Neural cell (in vitro differentiated cells): ENCODE measurements around the gene NCBP3. TPM values are rescaled to one million over a fixed set of nuclear protein-coding genes. Genes with fewer than 3 reads are reported as not detected.

ENCODE experiments used
- H2AFZ ChIP-seq: fragments of 200-600, 300-800 bp; sonication (generic), shearing (Covaris generic); 2 replicates; pipeline ENCODE4 v1.6.0; 2014; ENCODE audit warnings: low read depth, mild to moderate bottlenecking, antibody characterized with exemption, low read length, moderate library complexity
- H3F3A ChIP-seq: fragments of 200-600 bp; shearing (Covaris generic); 2 replicates; pipeline ENCODE4 v1.6.1; 2016; ENCODE audit warnings: mild to moderate bottlenecking, moderate library complexity, mixed read lengths, antibody characterized with exemption, low read length; ENCODE audit not compliant: insufficient read depth, poor library complexity, severe bottlenecking
- H3K27ac ChIP-seq: fragments of 200-600, 300-800 bp; sonication (generic), shearing (Covaris generic); 2 replicates; pipeline ENCODE4 v1.5.1; 2014; ENCODE audit warnings: mild to moderate bottlenecking, low read length, moderate library complexity
- H3K27me3 ChIP-seq: fragments of 300-800, 200-600 bp; sonication (generic), shearing (Covaris generic); 2 replicates; pipeline ENCODE4 v1.6.0; 2014; ENCODE audit warnings: mild to moderate bottlenecking, low read depth, low read length, moderate library complexity; ENCODE audit not compliant: insufficient read depth
- H3K36me3 ChIP-seq: fragments of 300-800, 200-600 bp; sonication (generic), shearing (Covaris generic); 2 replicates; pipeline ENCODE4 v1.5.1; 2014; ENCODE audit warnings: mild to moderate bottlenecking, antibody characterized with exemption, low read length, moderate library complexity; ENCODE audit not compliant: insufficient read depth
- H3K4me2 ChIP-seq: fragments of 300-800, 200-600 bp; sonication (generic), shearing (Covaris generic); 2 replicates; pipeline ENCODE4 v1.6.0; 2014; ENCODE audit warnings: mild to moderate bottlenecking, low read length
- H3K4me3 ChIP-seq: fragments of 300-800, 200-600 bp; sonication (generic), shearing (Covaris generic); 2 replicates; pipeline ENCODE4 v1.5.1; 2014; ENCODE audit warnings: mild to moderate bottlenecking, low read length, moderate library complexity
- H3K79me2 ChIP-seq: fragments of 200-600 bp; shearing (Covaris generic); replicated peaks from 2 replicates; pipeline ENCODE4 v1.6.0; 2014; ENCODE audit warnings: mild to moderate bottlenecking, low read length, moderate library complexity; ENCODE audit not compliant: insufficient read depth
- H3K9ac ChIP-seq: fragments of 300-800, 200-600 bp; sonication (generic), shearing (Covaris generic); 2 replicates; pipeline ENCODE4 v1.6.1; 2016; ENCODE audit warnings: mild to moderate bottlenecking, low read length, mixed read lengths
- H3K9me2 ChIP-seq: fragments of 200-600 bp; shearing (Covaris generic); 2 replicates; pipeline ENCODE4 v1.6.1; 2016; ENCODE audit warnings: mild to moderate bottlenecking, low read length, mixed read lengths; ENCODE audit not compliant: insufficient read depth
- H3K9me3 ChIP-seq: fragments of 200-600, 300-800 bp; sonication (generic), shearing (Covaris generic); 2 replicates; pipeline ENCODE4 v1.6.1; 2016; ENCODE audit warnings: mild to moderate bottlenecking, mixed run types, low read length, moderate library complexity, mixed read lengths
- H4K20me1 ChIP-seq: fragments of 200-600 bp; shearing (Covaris generic); 2 replicates; pipeline ENCODE4 v1.6.1; 2016; ENCODE audit warnings: mild to moderate bottlenecking, mixed run types; ENCODE audit not compliant: insufficient read depth
- CTCF ChIP-seq: fragments of 450-650 bp; IDR thresholded peaks from 2 replicates; pipeline ENCODE4 v1.5.1; 2014; ENCODE audit warnings: antibody characterized with exemption, mild to moderate bottlenecking, moderate library complexity; ENCODE audit not compliant: poor library complexity, severe bottlenecking
- EP300 ChIP-seq: fragments of 450-650 bp; conservative IDR thresholded peaks from 2 replicates; pipeline ENCODE4 v1.6.1; 2014; ENCODE audit warnings: antibody characterized with exemption, mild to moderate bottlenecking, moderate library complexity; ENCODE audit not compliant: poor library complexity, severe bottlenecking
- EZH2 ChIP-seq: fragments of 200-600, 300-800 bp; shearing (Covaris generic), sonication (generic); IDR thresholded peaks from 2 replicates; pipeline ENCODE4 v1.6.1; 2014; ENCODE audit warnings: antibody characterized with exemption, low read length, borderline replicate concordance, mild to moderate bottlenecking; ENCODE audit not compliant: insufficient read depth, poor library complexity, severe bottlenecking
- MXI1 ChIP-seq: fragments of 450-650 bp; conservative IDR thresholded peaks from 2 replicates; pipeline ENCODE4 v1.6.1; 2014; ENCODE audit warnings: antibody characterized with exemption, mild to moderate bottlenecking; ENCODE audit not compliant: poor library complexity, severe bottlenecking
- POLR2AphosphoS5 ChIP-seq: IDR thresholded peaks from 2 replicates; pipeline ENCODE4 v1.6.1; 2012
- RAD21 ChIP-seq: fragments of 450-650 bp; conservative IDR thresholded peaks from 2 replicates; pipeline ENCODE4 v1.6.1; 2014; ENCODE audit warnings: antibody characterized with exemption, mild to moderate bottlenecking, moderate library complexity
- REST ChIP-seq: IDR thresholded peaks from 2 replicates; pipeline ENCODE4 v1.6.1; 2012; ENCODE audit warnings: borderline replicate concordance
- SMC3 ChIP-seq: fragments of 450-650 bp; conservative IDR thresholded peaks from 2 replicates; pipeline ENCODE4 v1.6.1; 2014; ENCODE audit warnings: antibody characterized with exemption, mild to moderate bottlenecking, moderate library complexity; ENCODE audit not compliant: poor library complexity
- TAF1 ChIP-seq: IDR thresholded peaks from 2 replicates; pipeline ENCODE4 v1.6.1; 2012; ENCODE audit warnings: low read depth
- polyA plus RNA-seq: library from polyadenylated mRNA; depleted of rRNA; stranded (reverse); fragments of >200 nt; gene quantifications from 2 replicates; pipeline ENCODE4 v1.2.3, GENCODE V29; 2014

The NCBP3 gene
- polyA plus RNA-seq, 1 donor from 2014 or later, result 132 TPM

DNA sequence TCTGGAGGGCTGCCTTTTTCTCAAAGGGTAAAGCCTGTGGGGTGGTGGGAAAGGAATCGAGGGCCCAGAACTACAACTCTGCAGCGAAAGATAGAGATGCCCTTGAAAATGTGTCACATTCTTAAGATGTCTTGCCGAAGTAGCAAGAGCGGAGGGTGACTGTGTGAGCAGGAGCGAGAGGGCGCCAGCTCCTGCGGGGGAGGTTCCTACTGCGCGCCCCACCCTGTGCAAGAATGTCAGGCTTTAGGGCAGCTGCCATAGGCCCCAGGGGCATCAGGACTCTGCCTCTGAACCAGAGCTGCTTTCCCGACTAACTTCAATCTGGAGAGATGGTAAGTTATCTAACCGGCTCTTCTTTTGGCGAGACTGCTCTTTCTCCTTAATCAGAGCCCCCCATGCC, 33.3 kb downstream of the NCBP3 start (continued):
- no peak for TF ChIP-seq REST

DNA sequence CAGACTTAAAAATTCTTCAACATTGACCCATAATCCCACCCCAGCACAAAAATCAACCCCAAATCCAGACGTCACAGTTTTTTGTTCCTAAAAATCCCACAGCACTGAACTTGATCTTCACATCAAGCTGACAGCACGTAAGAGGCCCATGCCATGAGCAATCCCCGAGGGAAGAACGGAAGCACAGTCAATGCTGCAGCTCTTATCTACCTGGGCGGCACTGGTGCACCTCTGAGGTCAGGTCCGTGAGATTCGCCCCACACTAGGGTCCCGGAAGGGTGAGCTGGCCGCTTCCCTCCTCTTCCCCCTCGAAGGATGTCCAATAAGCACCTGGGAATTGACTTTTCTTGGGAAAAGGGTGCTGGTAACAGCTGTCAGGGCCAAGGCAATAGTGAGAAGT, 33.8 kb downstream of the NCBP3 start:
- no peak overlapping the region for H3K27ac ChIP-seq
- H3K79me2 ChIP-seq, result no peaks in the 10 kb centered on the region
- no peak overlapping the region for H2AFZ ChIP-seq
- no peaks in the 10 kb centered on the region for H3K27me3 ChIP-seq
- no peaks in the 10 kb centered on the region for H4K20me1 ChIP-seq
- no peaks in the 10 kb centered on the region for H3F3A ChIP-seq
- H3K4me3 ChIP-seq, result no peak overlapping the region
- peaks cover 11% of the 10 kb centered on the region for H3K36me3 ChIP-seq
- TF ChIP-seq EZH2, result no peak
- no peak for TF ChIP-seq MXI1
- TF ChIP-seq REST, result no peak
- H3K9me3 ChIP-seq, result no peaks in the 10 kb centered on the region
- H3K4me2 ChIP-seq, result no peak overlapping the region
- H3K9ac ChIP-seq, result no peak overlapping the region
- no peaks in the 10 kb centered on the region for H3K9me2 ChIP-seq

DNA sequence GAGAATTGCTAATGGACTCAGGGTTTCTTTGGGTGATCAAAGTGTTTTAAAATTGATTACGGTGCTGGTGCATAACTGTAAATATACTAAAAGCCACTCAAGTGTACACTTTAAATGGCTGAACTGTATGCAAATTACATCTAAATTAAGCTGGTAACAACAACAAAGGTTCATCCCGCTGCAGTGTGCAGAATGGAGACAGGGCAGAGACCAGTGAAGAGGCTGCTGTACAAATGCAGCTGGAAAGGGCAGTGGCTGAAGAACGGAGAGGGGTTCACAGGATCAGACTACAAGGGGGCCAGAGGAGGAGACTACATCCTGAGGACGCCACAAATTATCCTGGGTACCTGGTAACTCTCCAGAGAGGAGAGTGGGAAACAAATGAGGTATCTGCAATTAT, 36.0 kb downstream of the NCBP3 start:
- H3K9me3 ChIP-seq, result no peaks in the 10 kb centered on the region
- peaks cover 4% of the 10 kb centered on the region for H3K36me3 ChIP-seq
- no peaks in the 10 kb centered on the region for H4K20me1 ChIP-seq
- H3K27me3 ChIP-seq, result no peaks in the 10 kb centered on the region
- H2AFZ ChIP-seq, result no peak overlapping the region
- no peaks in the 10 kb centered on the region for H3K9me2 ChIP-seq
- no peaks in the 10 kb centered on the region for H3K79me2 ChIP-seq
- no peak for TF ChIP-seq TAF1
- no peak for TF ChIP-seq REST
- TF ChIP-seq CTCF, result no peak
- no peak for TF ChIP-seq RAD21
- TF ChIP-seq EZH2, result no peak
- no peak for TF ChIP-seq POLR2AphosphoS5
- no peak for TF ChIP-seq MXI1
- TF ChIP-seq EP300, result no peak
- TF ChIP-seq SMC3, result no peak
- no peak overlapping the region for H3K4me2 ChIP-seq
- H3K9ac ChIP-seq, result no peak overlapping the region
- H3K4me3 ChIP-seq, result no peak overlapping the region
- H3K27ac ChIP-seq, result no peak overlapping the region
- H3F3A ChIP-seq, result no peaks in the 10 kb centered on the region
